SK-N-DZ (cell line): ENCODE data around the gene FCGBP.
"Not testable (repeated sequence)": the region's sequence is repeated elsewhere in the genome, so short reads cannot be mapped to it uniquely, and the experiment has no call there.

ENCODE experiments used
- DNase-seq: peaks from one replicate; pipeline ENCODE4 v3.0.0-alpha.2; 2015; ENCODE audit warnings: low spot score

The FCGBP gene

DNA sequence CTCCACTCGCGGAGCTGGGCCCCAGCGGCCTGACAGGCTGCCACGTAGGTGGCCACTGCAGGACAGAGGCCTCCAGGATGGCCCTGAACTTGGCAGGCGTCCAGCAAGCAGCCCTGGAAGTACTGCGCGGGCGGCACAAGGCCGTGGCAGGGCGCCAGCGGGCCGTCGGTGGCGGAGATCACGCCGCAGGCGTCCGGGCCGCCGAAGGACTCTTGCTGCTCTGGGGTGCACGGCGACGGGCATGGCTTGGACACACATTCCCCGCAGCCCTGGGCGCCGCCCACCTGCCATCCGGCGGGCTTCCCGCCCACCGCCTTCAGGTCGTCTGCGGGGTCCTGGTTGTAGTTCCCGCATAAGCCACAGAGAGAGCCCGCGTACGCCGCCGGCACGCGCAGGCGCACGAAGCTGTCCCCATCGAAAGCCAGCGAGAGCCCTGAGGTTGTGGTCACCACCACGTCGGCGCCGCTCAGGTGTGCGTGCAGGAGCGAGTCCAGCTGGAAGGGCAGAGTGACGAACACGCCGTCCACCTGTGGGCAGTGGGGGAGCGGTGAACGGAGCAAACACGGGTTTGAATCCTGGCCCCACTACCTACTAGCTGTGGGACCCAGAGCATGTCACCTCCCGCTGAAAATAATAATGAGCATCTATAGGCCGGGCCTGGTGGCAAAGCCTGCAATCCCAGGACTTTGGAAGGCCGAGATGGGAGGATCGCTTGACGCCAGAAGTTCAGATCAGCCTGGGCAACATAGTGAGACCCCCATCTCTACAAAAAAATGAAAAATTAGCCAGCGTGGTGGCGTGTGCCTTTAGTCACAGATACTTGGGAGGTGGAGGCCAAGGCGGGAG lies 42.6 kb downstream of the FCGBP start:
- not testable (repeated sequence) for DNase-seq

- DNase-seq = no peak
Measured at GRCh38 chr19:39890755-39891551, 43.5 kb downstream of the FCGBP start.

DNA sequence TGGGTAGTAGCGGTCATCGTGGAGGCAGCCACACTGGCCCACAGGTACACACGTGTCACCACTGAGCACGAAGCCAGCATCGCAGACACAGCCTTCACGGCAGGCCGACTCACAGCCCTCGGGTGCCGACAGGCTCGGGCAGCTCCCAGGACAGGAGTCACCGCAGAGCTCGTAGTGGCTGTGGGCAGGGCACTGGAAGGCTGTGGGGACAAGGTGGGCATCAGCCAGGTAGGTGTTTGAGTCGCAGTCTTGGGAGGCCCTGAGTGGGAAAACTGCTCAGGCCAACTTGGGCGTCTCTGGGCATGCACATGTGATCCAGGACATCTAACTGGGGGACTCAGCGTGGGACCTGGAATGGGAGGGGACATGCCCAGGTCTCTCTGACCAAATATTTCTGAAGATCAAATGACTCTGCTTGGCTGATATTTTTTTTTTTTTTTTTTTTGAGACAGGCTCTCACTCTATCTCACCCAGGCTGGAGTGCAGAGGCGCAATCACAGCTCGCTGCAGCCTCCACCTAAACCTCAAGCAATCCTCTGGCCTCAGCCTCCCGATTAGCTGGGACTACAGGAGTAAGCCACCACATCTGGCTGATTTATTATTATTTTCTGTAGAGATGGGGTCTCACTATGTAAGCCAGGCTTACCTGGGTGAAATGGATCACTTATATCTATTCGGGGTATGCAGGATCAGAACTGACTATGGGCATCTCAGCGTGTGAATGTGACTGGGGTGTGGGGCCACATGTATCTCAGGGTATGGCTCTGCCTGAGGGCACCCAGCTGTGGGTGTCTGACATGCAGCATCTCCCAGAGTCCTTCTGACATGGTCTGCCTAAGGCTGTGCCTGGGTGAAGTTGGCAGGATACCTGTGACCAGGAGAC lies 44.3 kb downstream of the FCGBP start:
- not testable (repeated sequence) for DNase-seq

GRCh38 chr19:39887456-39887951 lies 46.9 kb downstream of the FCGBP start:
- not testable (repeated sequence) for DNase-seq

- not testable (repeated sequence) for DNase-seq
Measured at GRCh38 chr19:39885821-39886554, 48.4 kb downstream of the FCGBP start.

- DNase-seq = not testable (repeated sequence)
Measured at GRCh38 chr19:39884721-39885120, 49.7 kb downstream of the FCGBP start.
